HEK293 (cell line): Measurements from ENCODE around the gene NAA35.

ENCODE experiments used
- CTCF ChIA-PET: fragments of 350-600 bp; formaldehyde crosslinking; extraction: SDS; loops from one replicate; lab custom pipeline; 2021; ENCODE audit warnings: antibody characterized with exemption; lab: Yijun Ruan, JAX
- POLR2A ChIA-PET: fragments of 300-600 bp; formaldehyde crosslinking; extraction: SDS; loops from one replicate; lab custom pipeline; 2020; ENCODE audit warnings: antibody characterized with exemption, inconsistent platforms; lab: Yijun Ruan, JAX
- H3K27ac ChIP-seq: fragments of 200-500 bp; sonication (Bioruptor generic); 2 replicates; pipeline ENCODE4 v1.5.1; 2014; ENCODE audit warnings: low read depth, low read length, control low read depth, inconsistent platforms; ENCODE audit errors: extremely low read depth
- H3K36me3 ChIP-seq, 2 experiments: fragments of 200-500 bp in 1 of 2; sonication (Bioruptor generic) in 1 of 2; 1 replicate in 1 of 2; 2 replicates in 1 of 2; pipeline ENCODE4 v1.5.1; 2014 to 2017; ENCODE audit warnings: inconsistent platforms in 2 of 2, low read length in 2 of 2; ENCODE audit not compliant: control insufficient read depth in 2 of 2, insufficient read depth in 1 of 2
- H3K4me1 ChIP-seq: fragments of 200-500 bp; sonication (Bioruptor generic); 2 replicates; pipeline ENCODE4 v1.5.1; 2014; ENCODE audit warnings: mild to moderate bottlenecking, low read length, inconsistent platforms; ENCODE audit not compliant: control insufficient read depth, insufficient read depth
- H3K4me3 ChIP-seq: 2 replicates; pipeline ENCODE4 v1.5.1; 2011; ENCODE audit warnings: low read depth, mild to moderate bottlenecking, control low read depth, low read length, moderate library complexity
- H3K9me3 ChIP-seq: fragments of 200-500 bp; sonication (Bioruptor generic); 2 replicates; pipeline ENCODE4 v1.5.1; 2014; ENCODE audit warnings: low read depth, low read length, inconsistent platforms; ENCODE audit not compliant: control insufficient read depth, insufficient read depth
- BCL11A ChIP-seq: fragments of 450-650 bp; formaldehyde crosslinking; IDR thresholded peaks from 2 replicates; pipeline ENCODE4 v1.5.1; 2016; ENCODE audit warnings: low read depth, missing biosample characterization, missing genetic modification characterization
- KLF9 ChIP-seq: fragments of 450-650 bp; formaldehyde crosslinking; IDR thresholded peaks from 2 replicates; pipeline ENCODE4 v1.5.1; 2016; ENCODE audit warnings: missing biosample characterization, missing genetic modification characterization, low read depth
- OVOL3 ChIP-seq: fragments of 450-650 bp; formaldehyde crosslinking; IDR thresholded peaks from 2 replicates; pipeline ENCODE4 v1.5.1; 2016; ENCODE audit warnings: missing biosample characterization, missing genetic modification characterization
- YY2 ChIP-seq: fragments of 450-650 bp; formaldehyde crosslinking; IDR thresholded peaks from 2 replicates; pipeline ENCODE4 v1.5.1; 2016; ENCODE audit warnings: missing biosample characterization, missing genetic modification characterization
- ZBTB26 ChIP-seq: fragments of 450-650 bp; formaldehyde crosslinking; optimal IDR thresholded peaks from 2 replicates; pipeline ENCODE3; 2016; ENCODE audit warnings: missing biosample characterization, mild to moderate bottlenecking, missing genetic modification characterization
- ZBTB44 ChIP-seq: fragments of 450-650 bp; IDR thresholded peaks from 2 replicates; pipeline ENCODE4 v1.5.1; 2018; ENCODE audit warnings: missing biosample characterization, mild to moderate bottlenecking, missing genetic modification characterization
- ZFP69B ChIP-seq: fragments of 450-650 bp; formaldehyde crosslinking; IDR thresholded peaks from 2 replicates; pipeline ENCODE4 v1.5.1; 2016; ENCODE audit warnings: missing biosample characterization, missing genetic modification characterization
- ZNF155 ChIP-seq: fragments of 450-650 bp; formaldehyde crosslinking; IDR thresholded peaks from 2 replicates; pipeline ENCODE4 v1.5.1; 2016; ENCODE audit warnings: missing biosample characterization, missing genetic modification characterization
- ZNF157 ChIP-seq: fragments of 450-650 bp; formaldehyde crosslinking; IDR thresholded peaks from 2 replicates; pipeline ENCODE4 v1.5.1; 2016; ENCODE audit warnings: missing biosample characterization, missing genetic modification characterization
- ZNF221 ChIP-seq: fragments of 450-650 bp; formaldehyde crosslinking; IDR thresholded peaks from 2 replicates; pipeline ENCODE4 v1.5.1; 2017; ENCODE audit warnings: missing biosample characterization, missing genetic modification characterization, borderline replicate concordance
- ZNF302 ChIP-seq: fragments of 450-650 bp; formaldehyde crosslinking; IDR thresholded peaks from 2 replicates; pipeline ENCODE4 v1.5.1; 2016; ENCODE audit warnings: missing biosample characterization, missing genetic modification characterization, low read depth
- ZNF324 ChIP-seq: fragments of 450-650 bp; formaldehyde crosslinking; IDR thresholded peaks from 2 replicates; pipeline ENCODE4 v1.5.1; 2016; ENCODE audit warnings: missing biosample characterization, missing genetic modification characterization
- ZNF48 ChIP-seq: fragments of 450-650 bp; formaldehyde crosslinking; IDR thresholded peaks from 2 replicates; pipeline ENCODE4 v1.5.1; 2016; ENCODE audit warnings: missing biosample characterization, missing genetic modification characterization
- ZNF544 ChIP-seq: fragments of 450-650 bp; formaldehyde crosslinking; IDR thresholded peaks from 2 replicates; pipeline ENCODE4 v1.5.0; 2017; ENCODE audit warnings: missing biosample characterization, missing genetic modification characterization
- ZNF571 ChIP-seq: fragments of 450-650 bp; formaldehyde crosslinking; IDR thresholded peaks from 2 replicates; pipeline ENCODE4 v1.5.0; 2017; ENCODE audit warnings: missing biosample characterization, missing genetic modification characterization
- ZNF621 ChIP-seq: fragments of 450-650 bp; formaldehyde crosslinking; IDR thresholded peaks from 2 replicates; pipeline ENCODE4 v1.5.1; 2017; ENCODE audit warnings: missing biosample characterization, missing genetic modification characterization
- ZNF747 ChIP-seq: fragments of 450-650 bp; formaldehyde crosslinking; IDR thresholded peaks from 2 replicates; pipeline ENCODE4 v1.5.1; 2016; ENCODE audit warnings: missing biosample characterization, missing genetic modification characterization
- ZNF830 ChIP-seq: fragments of 450-650 bp; IDR thresholded peaks from 2 replicates; pipeline ENCODE4 v1.5.0; 2018; ENCODE audit warnings: missing biosample characterization, missing genetic modification characterization, low read depth, mild to moderate bottlenecking, moderate library complexity
- ZSCAN4 ChIP-seq: fragments of 450-650 bp; formaldehyde crosslinking; IDR thresholded peaks from 2 replicates; pipeline ENCODE4 v1.5.1; 2017; ENCODE audit warnings: missing biosample characterization, missing genetic modification characterization
- TF ChIP-seq, protein P1 (sequence below): fragments of 450-650 bp; formaldehyde crosslinking; IDR thresholded peaks from 2 replicates; pipeline ENCODE4 v1.5.1; 2016; ENCODE audit warnings: missing biosample characterization, missing genetic modification characterization
- TF ChIP-seq, protein P2 (sequence below): fragments of 450-650 bp; formaldehyde crosslinking; IDR thresholded peaks from 2 replicates; pipeline ENCODE4 v1.5.1; 2016; ENCODE audit warnings: missing biosample characterization, missing genetic modification characterization

Gene NAA35

DNA sequence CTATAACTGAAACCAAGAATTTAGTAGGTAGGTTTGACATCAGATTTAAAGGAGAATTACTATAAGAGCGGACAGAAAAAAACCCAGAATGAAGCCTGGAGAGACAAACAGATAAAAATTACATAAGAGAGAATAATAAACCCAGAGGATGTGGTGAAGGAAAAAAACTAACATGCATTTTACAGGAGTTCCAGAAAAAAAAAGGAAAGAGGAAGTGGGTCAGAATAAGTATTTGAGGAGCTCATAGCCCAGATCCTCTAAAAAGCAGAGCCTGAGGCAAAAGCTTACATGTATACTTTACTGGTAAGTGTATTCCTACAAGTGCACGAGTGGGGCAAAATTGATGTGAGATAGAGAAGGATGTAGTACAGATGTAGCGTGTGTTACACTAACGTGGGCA, 43.1 kb upstream of the NAA35 start (continued):
- TF ChIP-seq ZNF48 = no peak
- TF ChIP-seq KLF9 (tag by site-specific recombination) = no peak
- TF ChIP-seq ZNF621 (tag by site-specific recombination) = no peak
- TF ChIP-seq ZFP69B = no peak
- no peak for TF ChIP-seq ZNF155 (tag by site-specific recombination)

DNA sequence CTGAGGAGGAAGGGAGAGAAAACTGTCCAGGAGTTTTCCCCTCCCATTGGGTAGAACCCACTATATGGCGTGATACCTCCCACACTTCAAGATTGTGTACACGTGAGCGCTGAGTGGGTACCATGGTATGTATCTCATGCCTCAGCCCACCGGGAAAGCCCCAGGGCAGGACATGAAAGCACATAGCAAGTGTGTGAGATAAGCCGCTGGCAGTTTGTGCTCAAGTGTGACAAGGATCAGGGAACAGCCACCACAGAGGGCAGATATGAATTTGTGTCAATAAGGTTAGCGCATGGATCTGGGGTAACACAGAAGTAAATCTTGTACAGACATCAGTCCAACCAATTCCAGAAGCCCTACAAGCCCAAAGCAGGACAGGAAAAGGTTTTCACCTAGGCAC, 42.6 kb upstream of the NAA35 start:
- Histone ChIP-seq H3K36me3 (no peaks in the 10 kb centered on the region), H3K4me3 (no peak overlapping the region), H3K4me1 (no peaks in the 10 kb centered on the region), H3K27ac (no peak overlapping the region), H3K9me3 (no peaks in the 10 kb centered on the region)
- POLR2A ChIA-PET = no interaction called here
- CTCF ChIA-PET = interaction anchor here (1.0 kb wide), 1 partner anchor 74 kb away, joined by 4 read pairs; no protein-coding TSS in a partner anchor
- TF ChIP-seq YY2 (tag by site-specific recombination) (no peak), ZNF544 (no peak), ZNF747 (tag by site-specific recombination) (no peak), ZNF324 (tag by site-specific recombination) (no peak), BCL11A (tag by site-specific recombination) (no peak), KLF9 (tag by site-specific recombination) (no peak), ZNF155 (tag by site-specific recombination) (no peak), ZNF221 (tag by site-specific recombination) (no peak), ZBTB26 (tag by site-specific recombination) (no peak), OVOL3 (tag by site-specific recombination) (no peak), ZNF571 (tag by site-specific recombination) (no peak), ZNF302 (tag by site-specific recombination) (no peak), ZNF157 (tag by site-specific recombination) (no peak), ZNF621 (tag by site-specific recombination) (no peak), ZNF830 (no peak), ZSCAN4 (tag by site-specific recombination) (no peak), ZBTB44 (tag by site-specific recombination) (no peak)
- TF ChIP-seq, protein P1, sequence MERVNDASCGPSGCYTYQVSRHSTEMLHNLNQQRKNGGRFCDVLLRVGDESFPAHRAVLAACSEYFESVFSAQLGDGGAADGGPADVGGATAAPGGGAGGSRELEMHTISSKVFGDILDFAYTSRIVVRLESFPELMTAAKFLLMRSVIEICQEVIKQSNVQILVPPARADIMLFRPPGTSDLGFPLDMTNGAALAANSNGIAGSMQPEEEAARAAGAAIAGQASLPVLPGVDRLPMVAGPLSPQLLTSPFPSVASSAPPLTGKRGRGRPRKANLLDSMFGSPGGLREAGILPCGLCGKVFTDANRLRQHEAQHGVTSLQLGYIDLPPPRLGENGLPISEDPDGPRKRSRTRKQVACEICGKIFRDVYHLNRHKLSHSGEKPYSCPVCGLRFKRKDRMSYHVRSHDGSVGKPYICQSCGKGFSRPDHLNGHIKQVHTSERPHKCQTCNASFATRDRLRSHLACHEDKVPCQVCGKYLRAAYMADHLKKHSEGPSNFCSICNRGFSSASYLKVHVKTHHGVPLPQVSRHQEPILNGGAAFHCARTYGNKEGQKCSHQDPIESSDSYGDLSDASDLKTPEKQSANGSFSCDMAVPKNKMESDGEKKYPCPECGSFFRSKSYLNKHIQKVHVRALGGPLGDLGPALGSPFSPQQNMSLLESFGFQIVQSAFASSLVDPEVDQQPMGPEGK (tag by site-specific recombination) = no peak
- TF ChIP-seq, protein P2, sequence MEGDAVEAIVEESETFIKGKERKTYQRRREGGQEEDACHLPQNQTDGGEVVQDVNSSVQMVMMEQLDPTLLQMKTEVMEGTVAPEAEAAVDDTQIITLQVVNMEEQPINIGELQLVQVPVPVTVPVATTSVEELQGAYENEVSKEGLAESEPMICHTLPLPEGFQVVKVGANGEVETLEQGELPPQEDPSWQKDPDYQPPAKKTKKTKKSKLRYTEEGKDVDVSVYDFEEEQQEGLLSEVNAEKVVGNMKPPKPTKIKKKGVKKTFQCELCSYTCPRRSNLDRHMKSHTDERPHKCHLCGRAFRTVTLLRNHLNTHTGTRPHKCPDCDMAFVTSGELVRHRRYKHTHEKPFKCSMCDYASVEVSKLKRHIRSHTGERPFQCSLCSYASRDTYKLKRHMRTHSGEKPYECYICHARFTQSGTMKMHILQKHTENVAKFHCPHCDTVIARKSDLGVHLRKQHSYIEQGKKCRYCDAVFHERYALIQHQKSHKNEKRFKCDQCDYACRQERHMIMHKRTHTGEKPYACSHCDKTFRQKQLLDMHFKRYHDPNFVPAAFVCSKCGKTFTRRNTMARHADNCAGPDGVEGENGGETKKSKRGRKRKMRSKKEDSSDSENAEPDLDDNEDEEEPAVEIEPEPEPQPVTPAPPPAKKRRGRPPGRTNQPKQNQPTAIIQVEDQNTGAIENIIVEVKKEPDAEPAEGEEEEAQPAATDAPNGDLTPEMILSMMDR (tag by site-specific recombination) = no peak
